OCI-LY3 (cell line): ENCODE data around the gene SMDT1.
"Not testable (repeated sequence)": the region's sequence is repeated elsewhere in the genome, so short reads cannot be mapped to it uniquely, and the experiment has no call there.

Experiments used
- H2AFZ ChIP-seq: fragments of 200-600, 300-600 bp; shearing (Covaris generic); 2 replicates; pipeline ENCODE4 v1.6.0; 2014; ENCODE audit warnings: antibody characterized with exemption, low read depth, low read length
- H3K27ac ChIP-seq: fragments of 200-600, 300-600 bp; sonication (generic); 2 replicates; pipeline ENCODE4 v1.5.1; 2014; ENCODE audit warnings: mild to moderate bottlenecking, low read length, moderate library complexity, mixed read lengths
- H3K27me3 ChIP-seq: fragments of 200-600, 300-600 bp; sonication (generic); 2 replicates; pipeline ENCODE4 v1.6.1; 2014; ENCODE audit warnings: low read depth, low read length, mixed read lengths
- H3K36me3 ChIP-seq: fragments of 200-600, 300-600 bp; sonication (generic); replicated peaks from 2 replicates; pipeline ENCODE3; 2014; ENCODE audit warnings: low read depth, low read length, mixed read lengths
- H3K4me1 ChIP-seq: fragments of 300-600, 200-600 bp; sonication (generic); 2 replicates; pipeline ENCODE4 v1.6.1; 2014; ENCODE audit warnings: low read length, mixed read lengths
- H3K4me2 ChIP-seq: fragments of 200-600, 300-600 bp; sonication (generic); 2 replicates; pipeline ENCODE4 v1.6.1; 2014; ENCODE audit warnings: low read length, mixed read lengths
- H3K4me3 ChIP-seq: fragments of 300-600, 200-600 bp; sonication (generic); 2 replicates; pipeline ENCODE4 v1.5.1; 2014; ENCODE audit warnings: antibody characterized with exemption, mild to moderate bottlenecking, low read length, moderate library complexity
- H3K79me2 ChIP-seq: fragments of 300-600, 200-600 bp; shearing (Covaris generic); 2 replicates; pipeline ENCODE4 v1.6.1; 2014; ENCODE audit warnings: mild to moderate bottlenecking, low read length, mixed read lengths
- H3K9ac ChIP-seq: fragments of 300-600, 200-600 bp; shearing (Covaris generic); 2 replicates; pipeline ENCODE4 v1.6.0; 2014; ENCODE audit warnings: mild to moderate bottlenecking, low read length, moderate library complexity
- H3K9me3 ChIP-seq: fragments of 200-600, 300-600 bp; shearing (Covaris generic); 2 replicates; pipeline ENCODE4 v1.6.1; 2014; ENCODE audit warnings: low read length, mixed read lengths; ENCODE audit not compliant: insufficient read depth
- H4K20me1 ChIP-seq: fragments of 200-600, 300-600 bp; sonication (generic); 2 replicates; pipeline ENCODE4 v1.6.1; 2016; ENCODE audit warnings: low read length, mixed read lengths; ENCODE audit not compliant: insufficient read depth
- CTCF ChIP-seq: fragments of 200-600, 300-600 bp; sonication (generic); IDR thresholded peaks from 2 replicates; pipeline ENCODE4 v1.5.1; 2014; ENCODE audit warnings: antibody characterized with exemption, low read length, low read depth
- EZH2phosphoT487 ChIP-seq: fragments of 200-600 bp; shearing (Covaris generic); IDR thresholded peaks from 2 replicates; pipeline ENCODE4 v1.6.1; 2018; ENCODE audit warnings: antibody characterized with exemption, mixed run types, low read depth

The SMDT1 gene

GRCh38 chr22:42127606-42128005 lies 48.1 kb downstream of the SMDT1 start:
- TF ChIP-seq CTCF (no peak), EZH2phosphoT487 (no peak)

DNA sequence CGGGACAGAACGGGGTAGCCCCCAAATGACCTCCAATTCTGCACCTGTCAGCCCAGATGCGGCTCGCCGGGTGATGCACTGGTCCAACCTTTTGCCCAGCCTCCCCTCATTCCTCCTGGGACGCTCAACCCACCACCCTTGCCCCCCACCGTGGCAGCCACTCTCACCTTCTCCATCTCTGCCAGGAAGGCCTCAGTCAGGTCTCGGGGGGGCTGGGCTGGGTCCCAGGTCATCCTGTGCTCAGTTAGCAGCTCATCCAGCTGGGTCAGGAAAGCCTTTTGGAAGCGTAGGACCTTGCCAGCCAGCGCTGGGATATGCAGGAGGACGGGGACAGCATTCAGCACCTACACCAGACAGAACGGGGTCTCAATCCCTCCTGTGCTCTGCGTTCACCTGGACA lies 48.5 kb downstream of the SMDT1 start:
- H2AFZ ChIP-seq, H3K79me2 ChIP-seq, H3K27ac ChIP-seq, H3K4me2 ChIP-seq, H3K9me3 ChIP-seq, H3K4me1 ChIP-seq, H3K27me3 ChIP-seq, H4K20me1 ChIP-seq, H3K36me3 ChIP-seq, H3K4me3 ChIP-seq, H3K9ac ChIP-seq: not testable (repeated sequence)

More at GRCh38 chr22:42127606-42128005, 48.1 kb downstream of the SMDT1 start:
- H3K4me3 ChIP-seq, result no peak overlapping the region
- no peaks in the 10 kb centered on the region for H3K9me3 ChIP-seq
- no peaks in the 10 kb centered on the region for H4K20me1 ChIP-seq
- H3K9ac ChIP-seq, result no peak overlapping the region
- no peak overlapping the region for H3K27ac ChIP-seq
- no peaks in the 10 kb centered on the region for H3K27me3 ChIP-seq
- no peaks in the 10 kb centered on the region for H3K36me3 ChIP-seq
- H3K4me2 ChIP-seq, result no peak overlapping the region
- H2AFZ ChIP-seq, result no peak overlapping the region
- H3K4me1 ChIP-seq, result no peaks in the 10 kb centered on the region
- no peaks in the 10 kb centered on the region for H3K79me2 ChIP-seq

DNA sequence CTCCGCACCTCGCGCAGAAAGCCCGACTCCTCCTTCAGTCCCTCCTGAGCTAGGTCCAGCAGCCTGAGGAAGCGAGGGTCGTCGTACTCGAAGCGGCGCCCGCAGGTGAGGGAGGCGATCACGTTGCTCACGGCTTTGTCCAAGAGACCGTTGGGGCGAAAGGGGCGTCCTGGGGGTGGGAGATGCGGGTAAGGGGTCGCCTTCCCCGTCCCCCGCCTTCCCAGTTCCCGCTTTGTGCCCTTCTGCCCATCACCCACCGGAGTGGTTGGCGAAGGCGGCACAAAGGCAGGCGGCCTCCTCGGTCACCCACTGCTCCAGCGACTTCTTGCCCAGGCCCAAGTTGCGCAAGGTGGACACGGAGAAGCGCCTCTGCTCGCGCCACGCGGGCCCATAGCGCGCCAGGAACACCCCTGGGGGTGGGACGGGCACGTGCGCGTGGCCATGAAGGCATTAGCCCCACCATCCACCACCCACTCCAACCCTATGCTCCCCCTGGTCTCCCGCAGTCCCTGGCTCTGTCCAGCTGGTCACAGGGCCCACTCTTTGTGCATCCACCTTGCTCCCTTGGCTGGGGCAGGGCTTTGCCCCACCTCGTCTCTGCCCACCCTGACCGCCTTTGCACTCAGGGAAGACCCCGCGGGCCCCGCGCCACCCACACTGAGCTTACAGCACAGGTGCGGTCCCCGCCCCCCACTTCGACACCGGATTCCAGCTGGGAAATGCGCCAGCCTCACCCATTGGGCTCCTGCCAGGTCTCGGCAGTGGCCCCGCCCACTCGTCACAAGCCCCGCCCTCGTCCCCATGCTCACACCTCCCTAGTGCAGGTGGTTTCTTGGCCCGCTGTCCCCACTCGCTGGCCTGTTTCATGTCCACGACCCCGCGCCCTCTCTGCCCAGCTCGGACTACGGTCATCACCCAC lies 49.5 kb downstream of the SMDT1 start:
- not testable (repeated sequence) for H3K9me3 ChIP-seq, H3K27me3 ChIP-seq, H4K20me1 ChIP-seq, H3K36me3 ChIP-seq, H3K27ac ChIP-seq, H2AFZ ChIP-seq, H3K4me3 ChIP-seq, H3K4me1 ChIP-seq, H3K9ac ChIP-seq, H3K79me2 ChIP-seq, H3K4me2 ChIP-seq

DNA sequence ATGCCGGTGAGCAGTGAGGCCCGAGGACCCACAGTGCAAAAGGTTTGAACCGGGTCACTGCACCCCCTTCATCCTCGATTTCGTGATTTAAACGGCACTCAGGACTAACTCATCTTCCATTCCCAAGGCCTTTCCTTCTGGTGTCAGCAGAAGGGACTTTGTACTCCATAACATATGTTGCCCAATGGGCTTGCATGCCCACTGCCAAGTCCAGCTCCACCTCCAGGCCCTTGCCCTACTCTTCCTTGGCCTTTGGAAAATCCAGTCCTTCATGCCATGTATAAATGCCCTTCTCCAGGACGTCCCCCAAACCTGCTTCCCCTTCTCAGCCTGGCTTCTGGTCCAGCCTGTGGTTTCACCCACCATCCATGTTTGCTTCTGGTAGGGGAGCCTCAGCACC lies 50.7 kb downstream of the SMDT1 start:
- H3K4me3 ChIP-seq, H3K79me2 ChIP-seq, H3K9ac ChIP-seq, H3K27me3 ChIP-seq, H3K27ac ChIP-seq, H4K20me1 ChIP-seq, H3K4me2 ChIP-seq, H3K9me3 ChIP-seq, H3K36me3 ChIP-seq, H2AFZ ChIP-seq, H3K4me1 ChIP-seq: not testable (repeated sequence)

GRCh38 chr22:42130639-42131431 lies 51.3 kb downstream of the SMDT1 start, which contains the start of gene CYP2D6:
CYP2D6 (minus strand) TSS chr22:42130810; CDS start chr22:42130791, 19 bp downstream.
- not testable (repeated sequence) for H3K4me2 ChIP-seq, H4K20me1 ChIP-seq, H3K4me3 ChIP-seq, H3K9me3 ChIP-seq, H3K4me1 ChIP-seq, H3K27ac ChIP-seq, H3K9ac ChIP-seq, H2AFZ ChIP-seq, H3K36me3 ChIP-seq, H3K27me3 ChIP-seq, H3K79me2 ChIP-seq

DNA sequence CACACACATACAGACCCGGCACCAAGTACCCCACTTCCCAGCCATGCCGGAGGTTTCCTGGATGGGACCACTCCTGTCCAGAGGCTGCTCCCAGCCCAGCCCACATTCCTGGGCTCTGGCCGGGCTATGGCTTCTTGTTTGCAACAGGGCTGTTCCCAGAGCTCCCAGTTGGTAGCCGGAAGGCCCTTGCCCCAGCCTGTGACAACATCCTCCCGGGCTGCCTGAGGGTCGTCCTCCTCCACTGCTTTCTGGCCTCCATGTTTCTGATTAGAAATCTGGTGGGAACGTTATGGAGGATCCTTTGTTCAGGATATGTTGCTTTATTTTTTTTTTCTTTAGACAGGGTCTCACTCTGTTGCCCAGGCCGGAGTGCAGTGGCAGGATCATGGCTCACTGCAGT lies 52.1 kb downstream of the SMDT1 start:
- Histone ChIP-seq H4K20me1 (no peaks in the 10 kb centered on the region), H3K9ac (no peak overlapping the region), H3K27ac (no peak overlapping the region), H3K36me3 (no peaks in the 10 kb centered on the region), H3K9me3 (no peaks in the 10 kb centered on the region), H2AFZ (no peak overlapping the region), H3K79me2 (no peaks in the 10 kb centered on the region), H3K4me2 (no peak overlapping the region), H3K4me3 (no peak overlapping the region), H3K4me1 (no peaks in the 10 kb centered on the region), H3K27me3 (no peaks in the 10 kb centered on the region)
- TF ChIP-seq EZH2phosphoT487 (no peak), CTCF (no peak)
